GM12892 (cell line): Measurements from ENCODE around the gene MAP3K19.

ENCODE experiments used
- DNase-seq: peaks from one replicate; pipeline ENCODE4 v3.0.0; 2011; ENCODE audit not compliant: insufficient read length
- FAIRE-seq: peaks from 2 replicates; lab custom pipeline; 2011; peaks lifted over from hg19 to GRCh38; lab: Jason Lieb, UNC
- POLR2A ChIP-seq: IDR thresholded peaks from 2 replicates; pipeline ENCODE4 v1.6.1; 2011; ENCODE audit warnings: low read depth, low read length, control low read depth
- POLR2AphosphoS5 ChIP-seq: IDR thresholded peaks from 2 replicates; pipeline ENCODE4 v1.6.1; 2011; ENCODE audit warnings: low read depth, low read length, control low read depth
- TAF1 ChIP-seq: IDR thresholded peaks from 2 replicates; pipeline ENCODE4 v1.6.1; 2011; ENCODE audit warnings: low read depth, mild to moderate bottlenecking, control low read depth, low read length, borderline replicate concordance

The MAP3K19 gene

GRCh38 chr2:134934641-134935040 is 112.6 kb downstream of the MAP3K19 start:
- DNase-seq (no peak), FAIRE-seq (no peak)
- TF ChIP-seq POLR2A (no peak), POLR2AphosphoS5 (no peak)

GRCh38 chr2:134934150-134934549 is 113.1 kb downstream of the MAP3K19 start:
- peak; percentile 91 for FAIRE-seq
- no peak for TF ChIP-seq POLR2A
- TF ChIP-seq POLR2AphosphoS5, result no peak
- TF ChIP-seq TAF1, result no peak
- no peak for DNase-seq

- no peak for DNase-seq
- no peak for FAIRE-seq
- TF ChIP-seq POLR2A (no peak), TAF1 (no peak), POLR2AphosphoS5 (no peak)
Measured at GRCh38 chr2:134933732-134934131, 113.5 kb downstream of the MAP3K19 start.

GRCh38 chr2:134932864-134933526 is 114.3 kb downstream of the MAP3K19 start:
- no peak for FAIRE-seq
- DNase-seq, result no peak
- no peak for TF ChIP-seq POLR2AphosphoS5
- TF ChIP-seq POLR2A, result no peak
- no peak for TF ChIP-seq TAF1

- FAIRE-seq, result no peak
- no peak for DNase-seq
- no peak for TF ChIP-seq POLR2A
- no peak for TF ChIP-seq POLR2AphosphoS5
- no peak for TF ChIP-seq TAF1
Measured at GRCh38 chr2:134927195-134927594, 120.1 kb downstream of the MAP3K19 start.

GRCh38 chr2:134926231-134926931 is 120.9 kb downstream of the MAP3K19 start:
- FAIRE-seq, result peak; percentile 38
- DNase-seq, result no peak
- TF ChIP-seq TAF1, result no peak
- TF ChIP-seq POLR2A, result no peak

- FAIRE-seq, result no peak
- no peak for TF ChIP-seq POLR2AphosphoS5
- TF ChIP-seq POLR2A, result no peak
- TF ChIP-seq TAF1, result no peak
Measured at GRCh38 chr2:134924912-134925311, 122.3 kb downstream of the MAP3K19 start.

GRCh38 chr2:134919341-134920210 is 127.7 kb downstream of the MAP3K19 start:
- FAIRE-seq (peak; percentile 76), DNase-seq (peak; percentile 6)
- TF ChIP-seq POLR2A, result peak; percentile 56
- peak; percentile 68 for TF ChIP-seq POLR2AphosphoS5
- peak; percentile 64; the same call in 1 of the 2 replicates for TF ChIP-seq TAF1

More at GRCh38 chr2:134924912-134925311, 122.3 kb downstream of the MAP3K19 start:
- no peak for DNase-seq

- DNase-seq, result peak; percentile 88
- peak; percentile 100 for FAIRE-seq
- peak; percentile 74 for TF ChIP-seq POLR2AphosphoS5
- TF ChIP-seq TAF1, result peak; percentile 89
- peak; percentile 73; the same call in 1 of the 2 replicates for TF ChIP-seq POLR2A
Measured at GRCh38 chr2:134918526-134919340, 128.5 kb downstream of the MAP3K19 start, which contains the start of gene CCNT2. TSS of gene CCNT2 (plus strand) at chr2:134918822. CDS start at chr2:134918855, 33 bp downstream.

- no peak for FAIRE-seq
- DNase-seq, result no peak
- peak; percentile 91 for TF ChIP-seq POLR2AphosphoS5
- peak; percentile 73; the same call in 1 of the 2 replicates for TF ChIP-seq TAF1
- peak; percentile 82 for TF ChIP-seq POLR2A
Measured at GRCh38 chr2:134917888-134918525, 129.2 kb downstream of the MAP3K19 start.

GRCh38 chr2:134917360-134917865 is 129.8 kb downstream of the MAP3K19 start:
- no peak for DNase-seq
- no peak for FAIRE-seq
- TF ChIP-seq POLR2A, result no peak
